ENCODE results near the gene MEF2C. TPM values are rescaled to one million over a fixed set of nuclear protein-coding genes. Genes with fewer than 3 reads are reported as not detected.
A peak's percentile ranks its signal among the peaks of the same experiment; 100 is the strongest.

The MEF2C gene
- polyA plus RNA-seq, 1 donor (not counting 4 experiments of a cell fraction or from before 2014, with no cell fraction given): 0.10 TPM

DNA sequence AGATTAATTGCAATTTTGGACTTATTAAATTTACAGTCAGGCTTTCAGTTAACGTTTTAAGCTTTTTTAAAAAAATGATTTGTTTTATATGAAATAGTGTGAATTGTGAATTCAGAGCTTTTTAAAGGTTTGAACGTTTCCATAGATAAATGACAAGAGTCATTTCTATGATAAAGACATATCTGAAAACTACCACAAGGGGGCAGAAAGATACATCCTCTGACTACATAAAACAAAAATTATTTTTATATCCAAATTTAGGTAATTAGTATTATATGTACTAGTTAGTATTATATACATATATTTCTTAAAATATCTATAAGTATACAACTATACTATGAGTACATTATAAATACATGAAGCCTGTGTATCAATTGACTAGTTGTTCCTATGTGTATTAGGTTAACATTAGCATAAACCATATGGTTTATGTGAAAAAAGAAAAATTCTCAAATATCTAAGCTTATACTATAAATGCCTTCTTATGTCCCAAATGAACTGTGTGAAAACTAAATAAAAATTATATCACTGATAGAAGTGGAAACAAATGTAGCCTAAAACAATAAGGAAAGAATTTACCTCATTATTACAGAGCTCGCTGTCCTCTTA lies 155.2 kb downstream of the MEF2C start:
- Histone ChIP-seq H3K9me1 (ENCODE audit: control insufficient read depth, extremely low read depth, insufficient read depth, low read length) (no peaks in the 10 kb centered on the region), H3K9me3 (ENCODE audit: control insufficient read depth, low read depth, low read length) (no peaks in the 10 kb centered on the region), H3K4me2 (ENCODE audit: control insufficient read depth, extremely low read depth, insufficient read depth, low read depth, low read length) (no peak overlapping the region), H3K79me2 (ENCODE audit: control insufficient read depth, insufficient read depth, low read length) (no peaks in the 10 kb centered on the region), H3K36me3 (ENCODE audit: control insufficient read depth in 2 of 2, extremely low read depth in 1 of 2, insufficient read depth in 2 of 2, low read length in 2 of 2) (no peaks in the 10 kb centered on the region), H3K4me3 (ENCODE audit: control insufficient read depth in 2 of 3, extremely low read depth in 1 of 3, insufficient read depth in 2 of 3, low read depth in 1 of 3, low read length in 3 of 3) (no peak overlapping the region), H2AFZ (ENCODE audit: control insufficient read depth, low read length) (no peak overlapping the region), H3K4me1 (ENCODE audit: control insufficient read depth, extremely low read depth, insufficient read depth, low read length) (no peaks in the 10 kb centered on the region), H3K9ac (ENCODE audit: control insufficient read depth, extremely low read depth, insufficient read depth, low read length) (no peak overlapping the region), H3K27ac (ENCODE audit: control insufficient read depth, insufficient read depth, low read length) (no peak overlapping the region), H4K20me1 (ENCODE audit: control insufficient read depth, extremely low read depth, insufficient read depth, low read length) (no peaks in the 10 kb centered on the region), H3K27me3 (ENCODE audit: control insufficient read depth, extremely low read depth, insufficient read depth, low read length) (no peaks in the 10 kb centered on the region)
- DNase-seq (ENCODE audit: low read depth, low spot score) (no peak), FAIRE-seq (no peak)
- dilution Hi-C loops (cut with MboI; ENCODE audit: extremely low pct_ligation_motif_present, low sequenced_read_pairs): loop anchor here (25.0 kb wide), 1 partner anchor 609 kb away; no protein-coding TSS in a partner anchor
- TF ChIP-seq, protein P1, sequence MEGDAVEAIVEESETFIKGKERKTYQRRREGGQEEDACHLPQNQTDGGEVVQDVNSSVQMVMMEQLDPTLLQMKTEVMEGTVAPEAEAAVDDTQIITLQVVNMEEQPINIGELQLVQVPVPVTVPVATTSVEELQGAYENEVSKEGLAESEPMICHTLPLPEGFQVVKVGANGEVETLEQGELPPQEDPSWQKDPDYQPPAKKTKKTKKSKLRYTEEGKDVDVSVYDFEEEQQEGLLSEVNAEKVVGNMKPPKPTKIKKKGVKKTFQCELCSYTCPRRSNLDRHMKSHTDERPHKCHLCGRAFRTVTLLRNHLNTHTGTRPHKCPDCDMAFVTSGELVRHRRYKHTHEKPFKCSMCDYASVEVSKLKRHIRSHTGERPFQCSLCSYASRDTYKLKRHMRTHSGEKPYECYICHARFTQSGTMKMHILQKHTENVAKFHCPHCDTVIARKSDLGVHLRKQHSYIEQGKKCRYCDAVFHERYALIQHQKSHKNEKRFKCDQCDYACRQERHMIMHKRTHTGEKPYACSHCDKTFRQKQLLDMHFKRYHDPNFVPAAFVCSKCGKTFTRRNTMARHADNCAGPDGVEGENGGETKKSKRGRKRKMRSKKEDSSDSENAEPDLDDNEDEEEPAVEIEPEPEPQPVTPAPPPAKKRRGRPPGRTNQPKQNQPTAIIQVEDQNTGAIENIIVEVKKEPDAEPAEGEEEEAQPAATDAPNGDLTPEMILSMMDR (optimal IDR thresholded peaks at IDR 0.05 in 1 of 3, IDR thresholded peaks at IDR 0.05 in 1 of 3, conservative IDR thresholded peaks at IDR 0.05 in 1 of 3; ENCODE audit: extremely low read depth in 1 of 3, insufficient read depth in 2 of 3, low read length in 3 of 3): peak in 1 of 3 experiments; percentile 20
- no peak for TF ChIP-seq EZH2 (IDR thresholded peaks at IDR 0.05; ENCODE audit: low read length)

DNA sequence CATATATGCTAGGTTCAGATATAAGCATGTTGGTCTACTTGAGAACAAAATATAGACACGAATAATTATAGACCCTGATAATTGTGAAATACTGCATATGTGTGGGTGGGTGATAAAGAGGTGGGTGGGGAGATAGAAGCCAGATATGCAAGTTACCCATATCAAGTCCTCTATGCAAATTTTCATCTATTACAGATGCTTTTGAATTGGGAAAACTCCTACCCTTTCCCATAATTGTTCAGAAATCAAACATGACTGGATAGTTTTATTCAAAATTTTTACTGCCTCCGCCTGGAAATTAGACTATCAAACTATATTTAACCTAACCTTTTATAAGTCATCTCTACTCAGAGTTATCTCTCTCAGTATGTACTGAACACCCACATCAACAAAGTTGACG lies 157.5 kb downstream of the MEF2C start:
- Histone ChIP-seq H3K9me3 (ENCODE audit: control insufficient read depth, low read depth, low read length) (no peaks in the 10 kb centered on the region), H3K79me2 (ENCODE audit: control insufficient read depth, insufficient read depth, low read length) (no peaks in the 10 kb centered on the region), H3K4me2 (ENCODE audit: control insufficient read depth, extremely low read depth, insufficient read depth, low read depth, low read length) (no peak overlapping the region), H3K9me1 (ENCODE audit: control insufficient read depth, extremely low read depth, insufficient read depth, low read length) (no peaks in the 10 kb centered on the region), H3K36me3 (ENCODE audit: control insufficient read depth in 2 of 2, extremely low read depth in 1 of 2, insufficient read depth in 2 of 2, low read length in 2 of 2) (no peaks in the 10 kb centered on the region), H3K4me3 (ENCODE audit: control insufficient read depth in 2 of 3, extremely low read depth in 1 of 3, insufficient read depth in 2 of 3, low read depth in 1 of 3, low read length in 3 of 3) (no peak overlapping the region), H3K4me1 (ENCODE audit: control insufficient read depth, extremely low read depth, insufficient read depth, low read length) (no peaks in the 10 kb centered on the region), H4K20me1 (ENCODE audit: control insufficient read depth, extremely low read depth, insufficient read depth, low read length) (no peaks in the 10 kb centered on the region), H3K9ac (ENCODE audit: control insufficient read depth, extremely low read depth, insufficient read depth, low read length) (no peak overlapping the region), H2AFZ (ENCODE audit: control insufficient read depth, low read length) (no peak overlapping the region), H3K27ac (ENCODE audit: control insufficient read depth, insufficient read depth, low read length) (no peak overlapping the region), H3K27me3 (ENCODE audit: control insufficient read depth, extremely low read depth, insufficient read depth, low read length) (no peaks in the 10 kb centered on the region)
- FAIRE-seq (no peak), DNase-seq (ENCODE audit: low read depth, low spot score) (no peak)
- dilution Hi-C loops (cut with MboI; ENCODE audit: extremely low pct_ligation_motif_present, low sequenced_read_pairs): loop anchor here (25.0 kb wide), 1 partner anchor 612 kb away; no protein-coding TSS in a partner anchor
- TF ChIP-seq, protein P1 (optimal IDR thresholded peaks at IDR 0.05 in 1 of 3, IDR thresholded peaks at IDR 0.05 in 1 of 3, conservative IDR thresholded peaks at IDR 0.05 in 1 of 3; ENCODE audit: extremely low read depth in 1 of 3, insufficient read depth in 2 of 3, low read length in 3 of 3): no peak
- TF ChIP-seq EZH2 (IDR thresholded peaks at IDR 0.05; ENCODE audit: low read length): no peak

Measured in keratinocyte (primary cell).